GM12801 (cell line): ENCODE measurements around the gene ZNF273.

ENCODE experiments used
- TF ChIP-seq, protein P1 (sequence below): IDR thresholded peaks from one replicate; pipeline ENCODE4 v1.5.1; 2011; ENCODE audit warnings: control low read depth; ENCODE audit not compliant: insufficient read length; ENCODE audit errors: extremely low read depth

The ZNF273 gene

DNA sequence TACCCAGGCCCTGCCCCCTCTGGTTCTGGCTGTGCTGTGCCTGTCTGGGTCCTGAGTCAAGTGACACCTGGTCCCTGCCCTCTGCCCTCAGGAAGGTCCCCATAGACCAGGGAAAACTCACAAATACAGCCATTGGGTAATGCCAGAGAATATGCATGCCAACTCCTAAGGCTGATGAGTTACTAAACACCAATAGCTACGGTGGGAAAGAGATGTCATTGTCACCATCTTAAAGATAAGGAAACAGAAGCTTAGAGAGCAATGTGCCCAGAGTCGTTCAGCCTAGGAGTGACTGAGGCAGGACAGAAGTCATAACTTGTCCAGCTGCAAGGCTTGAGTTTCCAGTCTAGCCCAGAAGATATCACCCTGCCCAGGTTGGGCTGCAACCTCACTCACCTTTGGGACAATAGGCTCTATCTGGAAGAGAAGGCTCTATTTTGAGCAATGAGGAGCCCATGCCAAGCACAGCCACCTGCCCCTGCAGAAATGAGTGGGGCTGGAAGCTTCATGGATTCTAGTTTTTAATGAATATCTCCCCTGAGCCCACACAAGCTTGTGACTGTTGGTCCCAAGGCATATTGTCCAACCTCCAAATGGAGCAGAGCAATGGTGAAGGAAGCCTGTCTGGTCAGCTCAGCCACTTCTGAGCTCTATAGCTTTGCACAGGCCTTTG is 42.6 kb downstream of the ZNF273 start:
- TF ChIP-seq, protein P1, sequence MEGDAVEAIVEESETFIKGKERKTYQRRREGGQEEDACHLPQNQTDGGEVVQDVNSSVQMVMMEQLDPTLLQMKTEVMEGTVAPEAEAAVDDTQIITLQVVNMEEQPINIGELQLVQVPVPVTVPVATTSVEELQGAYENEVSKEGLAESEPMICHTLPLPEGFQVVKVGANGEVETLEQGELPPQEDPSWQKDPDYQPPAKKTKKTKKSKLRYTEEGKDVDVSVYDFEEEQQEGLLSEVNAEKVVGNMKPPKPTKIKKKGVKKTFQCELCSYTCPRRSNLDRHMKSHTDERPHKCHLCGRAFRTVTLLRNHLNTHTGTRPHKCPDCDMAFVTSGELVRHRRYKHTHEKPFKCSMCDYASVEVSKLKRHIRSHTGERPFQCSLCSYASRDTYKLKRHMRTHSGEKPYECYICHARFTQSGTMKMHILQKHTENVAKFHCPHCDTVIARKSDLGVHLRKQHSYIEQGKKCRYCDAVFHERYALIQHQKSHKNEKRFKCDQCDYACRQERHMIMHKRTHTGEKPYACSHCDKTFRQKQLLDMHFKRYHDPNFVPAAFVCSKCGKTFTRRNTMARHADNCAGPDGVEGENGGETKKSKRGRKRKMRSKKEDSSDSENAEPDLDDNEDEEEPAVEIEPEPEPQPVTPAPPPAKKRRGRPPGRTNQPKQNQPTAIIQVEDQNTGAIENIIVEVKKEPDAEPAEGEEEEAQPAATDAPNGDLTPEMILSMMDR = no peak

- TF ChIP-seq, protein P1 = no peak
Observed at GRCh38 chr7:64946772-64947171, 43.7 kb downstream of the ZNF273 start.

- TF ChIP-seq, protein P1 = no peak
Observed at GRCh38 chr7:64947252-64948000, 44.4 kb downstream of the ZNF273 start.

- TF ChIP-seq, protein P1 = no peak
Observed at GRCh38 chr7:64951250-64951848, 48.3 kb downstream of the ZNF273 start.

- TF ChIP-seq, protein P1 = no peak
Observed at GRCh38 chr7:64959072-64959747, 56.1 kb downstream of the ZNF273 start.

- TF ChIP-seq, protein P1 = no peak
Observed at GRCh38 chr7:64965594-64965993, 62.5 kb downstream of the ZNF273 start.
